Aorta (tissue), 5 donors: ENCODE results near the gene IGSF9B. TPM values are rescaled to one million over a fixed set of nuclear protein-coding genes. Genes with fewer than 3 reads are reported as not detected.

Experiments used
- ATAC-seq: fragments of 200-7000 bp; cut with Tn5 transposase; one replicate; pipeline ENCODE4 v1.9.1; 2022; ENCODE audit warnings: moderate library complexity; ENCODE audit not compliant: low FRiP score
- DNase-seq, 2 donors: peaks; one replicate each; pipeline ENCODE4 v3.0.0-alpha.2; 2020
- H3K27ac ChIP-seq, 2 donors: one replicate each; pipeline ENCODE4 v1.5.1; 2013; ENCODE audit warnings: low read length in 2 of 2, mild to moderate bottlenecking in 2 of 2, moderate library complexity in 2 of 2, control low read depth in 1 of 2, inconsistent platforms in 1 of 2, low read depth in 1 of 2
- H3K27me3 ChIP-seq, 2 donors: one replicate each; pipeline ENCODE4 v1.6.1; 2013; ENCODE audit warnings: control low read depth in 1 of 2, low read length in 1 of 2, mild to moderate bottlenecking in 1 of 2, moderate library complexity in 1 of 2; ENCODE audit not compliant: insufficient read depth in 2 of 2, control insufficient read depth in 1 of 2
- H3K36me3 ChIP-seq, 2 donors: one replicate each; pipeline ENCODE4 v1.6.1; 2013; ENCODE audit warnings: control low read depth in 1 of 2, low read length in 1 of 2, mild to moderate bottlenecking in 1 of 2; ENCODE audit not compliant: insufficient read depth in 2 of 2, control insufficient read depth in 1 of 2
- H3K4me1 ChIP-seq, 2 donors: one replicate each; pipeline ENCODE4 v1.6.1; 2013; ENCODE audit warnings: low read length in 2 of 2, control low read depth in 1 of 2, mild to moderate bottlenecking in 1 of 2, moderate library complexity in 1 of 2; ENCODE audit not compliant: insufficient read depth in 2 of 2, control insufficient read depth in 1 of 2
- H3K4me3 ChIP-seq, 2 donors: one replicate each; pipeline ENCODE4 v1.5.1; 2013; ENCODE audit warnings: low read length in 2 of 2, control low read depth in 1 of 2, mild to moderate bottlenecking in 1 of 2
- H3K9me3 ChIP-seq: one replicate; pipeline ENCODE4 v1.6.1; 2013; ENCODE audit warnings: mild to moderate bottlenecking, low read length; ENCODE audit not compliant: control insufficient read depth
- WGBS, 2 donors: extraction: QIAGEN DNeasy Blood & Tissue Kit; methylation state at CpG; one replicate each; pipeline ENCODE4 v1.1.7; 2013; 5-methylcytosine and 5-hydroxymethylcytosine counted together
- intact Hi-C, 2 donors: fragments of 100-400 bp; cut with DNase I; formaldehyde crosslinking; loops; one replicate each; pipeline versions ENCODE4 v1.14.2 to v1.15.0; 2022
- polyA plus RNA-seq, 2 donors: library from polyadenylated mRNA; stranded (reverse); fragments of 200-250 nt; gene quantifications; one replicate each; pipeline ENCODE4 v1.2.3, GENCODE V29; 2013
- total RNA-seq, 2 donors: library from RNA; stranded (reverse); fragmentation: NEBNext Ultra II Directional; extraction: Animal tissue kit (Norgen Biotek cat#: 25700); gene quantifications; one replicate each; pipeline ENCODE4 v1.2.1, GENCODE V29; 2021
- donor health status: healthy with polysubstance abuse.
- donor health status: Bipolar disorder and iron deficiency.
- donor health status: DM: no; HTN: no; CAD: no.
- donor health status: DM: no; HTN: no; CAD: no.
- donor health status: DM: yes; HTN: yes; CAD: no.

Gene IGSF9B
- total and polyA plus RNA-seq, 4 donors, result 6.5 to 93.9 (median 44.7) TPM

GRCh38 chr11:133920109-133920990 is 36.4 kb downstream of the IGSF9B start:
- WGBS, 2 donors, result 91 to 94% methylated on average over 43 to 47 of the region's 47 CpGs
- Histone ChIP-seq H3K9me3 (no peaks in the 10 kb centered on the region), H3K4me3 (no peak overlapping the region), H3K27me3 (no peaks in the 10 kb centered on the region), H3K36me3 (peaks cover 2 to 5% of the 10 kb centered on the region in 2 donors), H3K27ac (no peak overlapping the region), H3K4me1 (no peaks in the 10 kb centered on the region)
- no peak for DNase-seq
- no peak for ATAC-seq
- intact Hi-C loops, result loop anchor here in 1 of 2 donors (10.0 kb wide), 2 partner anchors 224 to 334 kb away; partner anchors contain the start of genes ACAD8 and THYN1

GRCh38 chr11:133919330-133920108 is 37.2 kb downstream of the IGSF9B start:
- 78 to 79% methylated on average over 61 to 66 of the region's 66 CpGs for WGBS, 2 donors
- no peak overlapping the region for H3K27ac ChIP-seq
- H3K4me1 ChIP-seq, result no peaks in the 10 kb centered on the region
- ATAC-seq (no peak), DNase-seq (no peak)
- H3K36me3 ChIP-seq, result peaks cover 2 to 5% of the 10 kb centered on the region in 2 donors
- H3K4me3 ChIP-seq, result no peak overlapping the region
- no peaks in the 10 kb centered on the region for H3K9me3 ChIP-seq
- intact Hi-C loops, result loop anchor here in 1 of 2 donors (10.0 kb wide), 2 partner anchors 225 to 335 kb away; partner anchors contain the start of genes ACAD8 and THYN1
- no peaks in the 10 kb centered on the region for H3K27me3 ChIP-seq

- ATAC-seq (no peak), DNase-seq (no peak)
- Histone ChIP-seq H3K4me3 (no peak overlapping the region), H3K27ac (no peak overlapping the region), H3K27me3 (no peaks in the 10 kb centered on the region), H3K36me3 (peaks cover 2 to 7% of the 10 kb centered on the region in 2 donors), H3K9me3 (no peaks in the 10 kb centered on the region), H3K4me1 (no peaks in the 10 kb centered on the region)
- intact Hi-C loops, result no loop called here
- WGBS, 2 donors, result 65 to 74% methylated on average over 22 to 26 of the region's 26 CpGs
These were observed 38.0 kb downstream of the IGSF9B start for GRCh38 chr11:133918608-133919260.

- Histone ChIP-seq H3K36me3 (peaks cover 4 to 7% of the 10 kb centered on the region in 2 donors), H3K4me3 (no peak overlapping the region), H3K27ac (no peak overlapping the region), H3K4me1 (no peaks in the 10 kb centered on the region), H3K27me3 (no peaks in the 10 kb centered on the region), H3K9me3 (no peaks in the 10 kb centered on the region)
- intact Hi-C loops, result no loop called here
- 77 to 84% methylated on average over 39 to 52 of the region's 52 CpGs for WGBS, 2 donors
- DNase-seq (no peak), ATAC-seq (no peak)
These were observed 38.7 kb downstream of the IGSF9B start for GRCh38 chr11:133917921-133918607.

GRCh38 chr11:133916784-133917440 is 39.9 kb downstream of the IGSF9B start:
- Histone ChIP-seq H3K9me3 (no peaks in the 10 kb centered on the region), H3K4me3 (no peak overlapping the region), H3K27ac (no peak overlapping the region), H3K36me3 (peaks cover 4 to 7% of the 10 kb centered on the region in 2 donors), H3K4me1 (no peaks in the 10 kb centered on the region), H3K27me3 (no peaks in the 10 kb centered on the region)
- ATAC-seq (no peak), DNase-seq (no peak)
- 86 to 87% methylated on average over 14 of the region's 14 CpGs for WGBS, 2 donors
- intact Hi-C loops, result no loop called here

- ATAC-seq (no peak), DNase-seq (no peak)
- no peaks in the 10 kb centered on the region for H3K4me1 ChIP-seq
- 88% methylated on average over 10 of the region's 10 CpGs for WGBS, 2 donors
- intact Hi-C loops, result no loop called here
- H3K4me3 ChIP-seq, result no peak overlapping the region
- H3K27me3 ChIP-seq, result no peaks in the 10 kb centered on the region
- H3K36me3 ChIP-seq, result peaks cover 5 to 10% of the 10 kb centered on the region in 2 donors
- H3K27ac ChIP-seq, result no peak overlapping the region
- H3K9me3 ChIP-seq, result no peaks in the 10 kb centered on the region
These were observed 43.0 kb downstream of the IGSF9B start for GRCh38 chr11:133913761-133914160.

- intact Hi-C loops, result no loop called here
- WGBS, 2 donors, result 76 to 85% methylated on average over 3 of the region's 3 CpGs
- peak; percentile 15 to 43 for DNase-seq
- Histone ChIP-seq H3K27me3 (no peaks in the 10 kb centered on the region), H3K4me1 (no peaks in the 10 kb centered on the region), H3K36me3 (peaks cover 5 to 12% of the 10 kb centered on the region in 2 donors), H3K9me3 (no peaks in the 10 kb centered on the region), H3K27ac (no peak overlapping the region), H3K4me3 (no peak overlapping the region)
- ATAC-seq, result no peak
These were observed 45.6 kb downstream of the IGSF9B start for GRCh38 chr11:133911171-133911570.
